A204.1 (cell line): ENCODE results near the gene H6PD.

Experiments
- FAIRE-seq: peaks from 2 replicates; lab custom pipeline; 2012; peaks lifted over from hg19 to GRCh38; lab: Jason Lieb, UNC

The H6PD gene

GRCh38 chr1:9260059-9260766 lies 25.6 kb downstream of the H6PD start:
- no peak for FAIRE-seq

- no peak for FAIRE-seq
Measured at GRCh38 chr1:9261496-9261895, 26.9 kb downstream of the H6PD start.

GRCh38 chr1:9262096-9262986 lies 27.8 kb downstream of the H6PD start:
- no peak for FAIRE-seq

- FAIRE-seq: no peak
Measured at GRCh38 chr1:9263276-9263855, 28.8 kb downstream of the H6PD start.

GRCh38 chr1:9263984-9264872 lies 29.7 kb downstream of the H6PD start:
- FAIRE-seq: no peak

- FAIRE-seq: no peak
Measured at GRCh38 chr1:9265037-9265436, 30.5 kb downstream of the H6PD start.

- FAIRE-seq: no peak
Measured at GRCh38 chr1:9265968-9266367, 31.4 kb downstream of the H6PD start.

DNA sequence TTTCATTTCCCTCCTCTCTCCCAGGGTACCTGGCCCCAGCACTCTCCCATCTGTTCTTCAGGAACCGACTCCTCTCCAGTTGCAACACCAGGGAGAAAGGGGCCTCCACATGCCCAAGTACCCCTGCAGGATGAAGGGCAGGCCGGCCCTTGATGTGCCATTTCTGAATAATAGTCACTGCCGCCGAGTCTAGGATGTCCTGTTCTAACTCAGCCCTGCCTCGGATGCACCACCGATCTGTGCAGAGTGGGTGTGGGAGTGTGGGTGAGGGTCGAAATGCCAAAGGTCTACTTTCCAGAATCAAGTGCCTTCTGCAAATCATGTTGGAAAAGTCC lies 32.7 kb downstream of the H6PD start:
- no peak for FAIRE-seq

GRCh38 chr1:9267827-9268581 lies 33.4 kb downstream of the H6PD start:
- FAIRE-seq: no peak

- FAIRE-seq: no peak
Measured at GRCh38 chr1:9269078-9269501, 34.5 kb downstream of the H6PD start.

GRCh38 chr1:9269721-9270120 lies 35.1 kb downstream of the H6PD start:
- FAIRE-seq: no peak

DNA sequence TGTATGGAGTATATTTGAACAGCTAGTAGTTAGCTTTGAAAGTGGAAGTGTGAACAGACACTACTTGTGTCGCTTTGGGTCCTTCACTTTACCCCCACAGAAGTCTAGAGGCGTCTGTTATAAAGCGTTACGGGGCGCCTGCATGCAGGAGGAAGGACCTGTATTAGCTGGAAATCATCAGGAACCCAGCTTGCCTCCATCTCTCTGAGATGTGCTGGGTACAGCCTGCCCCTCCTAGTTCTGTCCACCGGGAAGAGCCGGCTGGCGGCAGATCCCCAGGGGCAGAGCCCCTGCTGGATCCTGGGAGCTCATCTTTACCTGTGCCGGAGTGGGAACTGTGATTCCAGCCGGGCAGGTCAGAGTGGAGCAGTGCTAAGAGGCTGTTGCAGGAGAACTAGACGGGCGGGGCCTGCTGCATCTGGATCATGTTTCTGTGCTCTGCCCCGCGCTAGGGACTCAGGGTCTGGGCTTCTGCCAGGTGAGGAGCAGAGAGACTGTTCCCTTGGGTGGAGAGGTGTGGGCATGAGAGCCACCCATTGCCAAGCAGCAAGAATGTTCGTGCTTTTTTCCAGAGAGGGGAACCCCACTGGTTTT lies 35.8 kb downstream of the H6PD start:
- no peak for FAIRE-seq

DNA sequence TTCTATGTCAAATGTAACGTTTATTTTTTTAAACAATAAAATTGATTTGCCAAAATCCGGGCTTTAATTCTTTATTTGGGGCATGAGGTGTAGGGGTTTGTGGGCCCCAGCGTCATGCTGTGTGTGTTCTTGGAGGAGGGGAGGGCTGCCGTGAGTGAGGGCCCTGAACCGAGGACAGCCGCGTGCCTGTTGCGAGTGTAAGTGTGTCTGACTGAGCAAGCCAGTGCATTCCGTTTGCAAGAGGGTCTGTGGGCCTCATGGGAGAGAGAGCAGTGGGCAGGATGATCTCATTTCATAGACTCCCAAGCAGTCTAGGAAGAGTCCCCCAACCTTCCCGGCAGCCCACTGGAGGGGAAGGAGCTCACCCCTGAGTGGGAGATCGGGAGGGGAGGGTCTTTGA lies 36.7 kb downstream of the H6PD start:
- no peak for FAIRE-seq

- no peak for FAIRE-seq
Measured at GRCh38 chr1:9271861-9272595, 37.5 kb downstream of the H6PD start.

DNA sequence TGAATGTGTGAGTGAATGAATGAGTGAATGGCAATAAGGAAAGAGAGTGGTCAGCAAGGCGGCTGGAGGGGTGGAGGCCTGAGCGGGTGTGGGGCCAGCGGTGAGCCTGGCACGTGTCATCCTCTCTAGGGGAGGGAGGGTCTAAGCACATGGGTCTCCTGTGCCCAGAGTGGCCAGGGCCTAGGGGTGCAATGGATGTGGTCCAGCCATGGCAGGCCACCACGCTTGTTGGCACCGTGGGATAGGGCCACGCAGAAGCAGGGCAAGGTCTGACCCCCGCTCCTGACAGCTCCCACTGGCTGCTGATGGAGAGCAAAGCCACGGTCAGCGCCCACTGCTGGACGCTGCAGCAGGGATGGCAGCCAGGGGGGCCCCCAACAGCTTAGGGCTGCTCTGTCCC lies 38.6 kb downstream of the H6PD start:
- FAIRE-seq: no peak

- FAIRE-seq: no peak
Measured at GRCh38 chr1:9275161-9275560, 40.6 kb downstream of the H6PD start.

DNA sequence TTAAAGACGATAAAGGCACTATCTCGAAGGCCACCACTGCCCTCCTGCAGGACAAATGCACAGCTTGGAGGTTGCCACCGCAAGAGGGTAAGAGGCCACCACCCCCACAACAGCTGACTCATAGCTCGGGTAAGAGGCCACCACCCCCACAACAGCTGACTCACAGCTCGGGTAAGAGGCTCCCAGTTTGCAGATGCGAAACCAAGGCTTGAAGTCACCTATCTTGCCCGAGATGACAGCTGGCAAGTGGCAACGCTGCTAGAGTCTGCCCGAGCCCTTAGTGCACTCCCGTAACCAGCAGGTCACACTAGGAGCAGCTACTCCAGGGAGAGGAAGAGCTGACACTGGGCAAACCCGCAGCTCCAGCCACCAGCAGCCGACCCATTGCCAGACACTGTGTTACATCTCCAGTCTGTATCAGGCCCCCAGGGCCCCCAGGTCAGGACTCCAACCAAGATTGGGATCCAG lies 41.0 kb downstream of the H6PD start:
- no peak for FAIRE-seq

DNA sequence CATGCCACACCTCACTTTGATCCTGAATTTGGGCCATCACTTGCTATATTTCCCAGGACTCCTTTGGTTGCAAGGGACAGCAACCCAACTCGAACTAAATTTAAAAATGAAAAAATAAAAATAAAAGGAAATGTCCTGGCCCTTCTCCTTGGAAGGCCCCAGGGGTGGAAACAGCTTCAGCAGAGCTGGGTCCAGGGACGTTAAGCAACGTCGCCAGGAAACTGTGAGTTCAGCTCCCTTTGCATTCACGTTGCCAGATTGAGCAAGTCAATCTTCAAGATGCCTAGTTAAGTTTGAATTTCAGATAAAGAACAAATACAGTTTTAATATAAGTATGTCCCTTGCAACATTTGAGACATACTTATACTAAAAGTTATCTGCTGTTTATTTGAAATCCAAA lies 43.5 kb downstream of the H6PD start:
- FAIRE-seq: no peak

DNA sequence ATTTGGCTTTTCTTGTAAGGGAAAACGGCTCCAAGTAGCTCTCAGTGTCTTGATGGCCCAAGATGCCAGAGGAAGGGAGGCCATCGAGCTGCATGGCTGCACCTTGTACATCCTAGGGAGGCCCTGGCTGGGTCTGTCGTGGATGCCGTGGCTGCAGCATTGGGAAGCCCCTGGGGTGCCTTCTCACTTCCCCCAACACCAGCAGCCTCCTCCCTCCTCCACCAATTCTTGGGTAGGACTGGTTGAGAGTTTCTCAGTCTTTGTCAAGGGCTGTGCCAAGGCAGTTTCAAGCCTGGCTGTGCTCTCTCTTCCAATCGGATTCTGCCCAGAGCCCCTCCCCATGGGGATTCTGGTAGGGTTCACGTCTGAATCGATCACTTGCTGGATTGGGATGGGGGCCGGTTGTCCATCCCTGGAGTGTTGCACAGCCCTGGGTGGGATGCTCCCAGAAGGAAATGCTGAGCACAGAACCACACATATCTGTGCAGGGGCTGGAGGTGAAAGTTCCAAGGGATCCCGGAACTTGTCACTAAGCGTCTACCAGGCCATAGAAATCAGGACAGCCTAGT lies 44.1 kb downstream of the H6PD start:
- no peak for FAIRE-seq
